GM15510 (cell line): ENCODE results near the gene XIRP1.

Source experiments
- POLR2A ChIP-seq: IDR thresholded peaks from 3 replicates; pipeline ENCODE4 v1.6.1; 2011; ENCODE audit warnings: borderline replicate concordance; ENCODE audit not compliant: insufficient read length; ENCODE audit errors: extremely low read depth

XIRP1 gene

DNA sequence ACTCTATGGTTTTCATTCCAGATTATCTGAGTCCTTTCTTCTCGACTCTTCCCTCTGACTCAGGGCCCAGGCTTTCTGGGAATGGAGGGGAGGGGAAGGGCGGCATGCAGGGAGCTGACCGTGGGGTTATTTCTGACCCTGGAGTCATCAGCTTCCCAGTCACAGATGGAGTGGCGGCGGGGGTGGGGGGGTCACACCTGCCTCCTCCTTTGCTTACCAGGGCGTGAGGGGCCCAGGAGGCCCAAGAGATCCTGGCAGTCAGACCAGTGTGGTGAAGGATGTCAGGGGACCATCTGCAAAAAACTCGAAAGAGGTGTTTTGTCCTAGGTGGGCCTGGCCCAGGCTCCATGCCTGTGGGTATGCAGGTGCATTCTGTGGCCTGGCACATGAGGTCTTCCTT, 996 bp upstream of the XIRP1 start:
- TF ChIP-seq POLR2A: no peak

DNA sequence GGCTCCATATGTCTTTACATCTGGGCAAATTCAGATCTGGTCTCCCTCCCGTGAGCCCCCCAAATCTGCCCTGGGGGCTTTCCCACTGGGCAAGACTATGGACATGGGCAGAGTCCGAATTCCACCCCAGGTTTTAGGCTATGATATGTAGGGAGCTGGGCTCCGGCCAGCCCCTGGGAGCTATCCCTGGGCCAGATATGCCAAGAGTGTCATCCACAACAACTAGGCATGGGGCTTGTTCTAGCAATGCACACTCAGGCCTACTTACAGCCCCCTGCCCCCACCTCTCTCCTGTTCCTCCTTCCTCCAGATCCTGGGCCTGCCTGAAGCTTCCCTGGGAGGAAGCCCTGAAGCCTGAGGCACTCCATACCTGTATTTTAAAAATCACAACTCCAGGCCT, 622 bp downstream of the XIRP1 start:
- no peak for TF ChIP-seq POLR2A

DNA sequence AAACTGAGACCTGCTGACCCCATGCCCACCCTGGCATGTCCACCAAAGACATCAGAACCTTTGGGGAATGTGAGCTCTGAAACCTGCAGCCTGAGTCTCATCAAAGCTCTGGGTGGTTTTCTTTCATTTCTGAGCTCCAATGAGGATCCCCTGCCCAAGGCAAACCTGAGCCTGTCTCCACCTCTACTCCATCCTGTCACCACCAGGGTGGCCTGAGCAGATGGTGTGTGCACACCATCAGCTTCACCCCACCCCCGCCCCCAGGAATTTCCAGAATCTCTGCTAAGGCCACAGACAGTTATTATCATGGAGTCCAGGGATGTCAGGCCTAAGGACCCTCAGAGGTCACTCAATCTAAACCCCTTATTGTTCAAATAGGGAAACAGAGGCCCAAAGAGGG, 1.3 kb downstream of the XIRP1 start:
- TF ChIP-seq POLR2A: no peak

DNA sequence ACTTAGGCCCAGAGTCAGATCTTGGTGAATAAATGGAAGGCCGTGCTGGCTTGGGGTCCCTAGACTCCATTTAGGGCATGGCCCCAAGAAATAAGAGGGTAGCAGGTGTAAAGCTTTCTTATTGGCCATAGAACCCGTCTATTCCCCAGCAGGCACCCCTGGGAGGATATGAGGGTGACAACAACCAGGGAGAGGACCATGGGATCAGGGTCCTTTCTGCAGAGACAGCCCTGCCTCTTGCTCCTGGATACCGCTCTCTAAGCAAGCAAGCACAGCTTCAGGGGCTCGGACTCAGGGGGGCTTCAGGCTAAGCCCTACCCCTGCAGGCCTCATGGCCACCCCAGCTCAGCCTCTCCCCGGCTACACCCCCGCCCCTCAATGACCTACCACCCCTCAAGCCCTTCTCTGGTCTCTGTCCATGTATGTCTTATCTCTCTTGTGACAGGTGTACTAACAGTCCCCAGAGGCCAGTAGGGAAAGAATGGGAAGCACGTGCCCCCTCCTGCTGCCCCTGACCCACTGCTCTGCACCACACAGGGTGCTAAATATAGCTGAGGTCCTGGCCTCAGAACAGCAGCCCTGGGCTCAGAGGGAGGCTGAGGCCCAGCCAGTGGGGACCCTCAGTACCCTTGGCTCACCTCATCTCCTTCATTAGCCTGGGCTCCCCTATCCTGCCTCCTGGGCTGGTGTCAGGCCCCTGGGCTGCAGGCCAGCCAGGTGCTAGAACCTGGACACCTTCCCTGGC, 1.9 kb downstream of the XIRP1 start:
- TF ChIP-seq POLR2A: no peak

DNA sequence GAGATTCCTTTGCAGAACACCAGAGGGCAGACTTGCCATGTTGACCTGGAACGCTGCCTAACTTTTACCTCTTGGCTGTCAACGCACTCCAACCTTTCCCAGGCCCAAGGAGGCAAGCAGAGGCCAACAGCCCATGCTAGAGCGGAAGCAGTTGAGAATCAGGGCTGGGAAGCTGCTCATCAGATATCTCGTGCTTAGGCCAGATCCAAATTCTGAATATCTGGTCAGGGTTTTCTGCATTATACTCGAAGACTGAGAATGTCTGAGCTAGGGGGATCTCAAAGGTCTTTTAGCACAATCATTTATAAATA, 2.5 kb downstream of the XIRP1 start:
- no peak for TF ChIP-seq POLR2A

GRCh38 chr3:39189150-39189958, 3.0 kb downstream of the XIRP1 start:
- TF ChIP-seq POLR2A: no peak

GRCh38 chr3:39188271-39189149, 3.9 kb downstream of the XIRP1 start:
- TF ChIP-seq POLR2A: no peak

GRCh38 chr3:39187372-39188155, 4.8 kb downstream of the XIRP1 start:
- TF ChIP-seq POLR2A: no peak

- TF ChIP-seq POLR2A: no peak
Measured at GRCh38 chr3:39186692-39187151, 5.7 kb downstream of the XIRP1 start.

- no peak for TF ChIP-seq POLR2A
Measured at GRCh38 chr3:39185959-39186691, 6.3 kb downstream of the XIRP1 start.

DNA sequence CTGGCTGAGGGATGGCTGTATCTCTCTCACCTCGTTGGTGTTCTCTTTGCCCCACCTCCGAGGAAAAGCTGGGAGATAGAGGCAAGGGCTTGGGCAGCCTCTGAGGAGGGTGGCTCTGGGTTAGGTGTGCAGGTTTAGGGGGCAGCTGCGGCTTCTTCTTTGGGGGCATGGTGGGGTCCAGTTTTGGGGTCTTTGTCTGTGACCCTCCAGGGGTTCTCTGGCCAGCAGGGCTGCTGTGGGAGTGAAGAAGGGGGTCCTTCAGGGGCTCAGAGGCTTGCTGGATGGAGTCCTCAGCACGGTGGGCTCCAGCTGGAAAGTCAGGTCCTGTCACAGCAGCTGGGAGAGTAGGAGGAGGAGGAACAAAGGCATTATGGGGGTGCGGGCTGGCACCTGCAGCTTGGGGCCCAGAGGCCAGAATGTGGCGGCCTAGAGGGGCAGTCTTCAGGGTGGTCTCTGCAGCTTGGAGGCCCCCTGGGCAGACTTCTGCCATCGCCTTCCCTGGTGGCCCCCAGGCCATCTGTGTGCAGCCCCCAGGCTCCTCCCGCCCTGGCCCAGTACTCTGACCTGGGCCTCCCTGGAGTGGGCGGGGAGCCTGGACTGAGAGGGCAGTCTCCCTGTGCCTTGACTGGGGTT, 7.0 kb downstream of the XIRP1 start:
- TF ChIP-seq POLR2A: no peak

GRCh38 chr3:39184968-39185285, 7.5 kb downstream of the XIRP1 start:
- TF ChIP-seq POLR2A: no peak
